Measurements from ENCODE around the gene PDIA5.

PDIA5 gene

DNA sequence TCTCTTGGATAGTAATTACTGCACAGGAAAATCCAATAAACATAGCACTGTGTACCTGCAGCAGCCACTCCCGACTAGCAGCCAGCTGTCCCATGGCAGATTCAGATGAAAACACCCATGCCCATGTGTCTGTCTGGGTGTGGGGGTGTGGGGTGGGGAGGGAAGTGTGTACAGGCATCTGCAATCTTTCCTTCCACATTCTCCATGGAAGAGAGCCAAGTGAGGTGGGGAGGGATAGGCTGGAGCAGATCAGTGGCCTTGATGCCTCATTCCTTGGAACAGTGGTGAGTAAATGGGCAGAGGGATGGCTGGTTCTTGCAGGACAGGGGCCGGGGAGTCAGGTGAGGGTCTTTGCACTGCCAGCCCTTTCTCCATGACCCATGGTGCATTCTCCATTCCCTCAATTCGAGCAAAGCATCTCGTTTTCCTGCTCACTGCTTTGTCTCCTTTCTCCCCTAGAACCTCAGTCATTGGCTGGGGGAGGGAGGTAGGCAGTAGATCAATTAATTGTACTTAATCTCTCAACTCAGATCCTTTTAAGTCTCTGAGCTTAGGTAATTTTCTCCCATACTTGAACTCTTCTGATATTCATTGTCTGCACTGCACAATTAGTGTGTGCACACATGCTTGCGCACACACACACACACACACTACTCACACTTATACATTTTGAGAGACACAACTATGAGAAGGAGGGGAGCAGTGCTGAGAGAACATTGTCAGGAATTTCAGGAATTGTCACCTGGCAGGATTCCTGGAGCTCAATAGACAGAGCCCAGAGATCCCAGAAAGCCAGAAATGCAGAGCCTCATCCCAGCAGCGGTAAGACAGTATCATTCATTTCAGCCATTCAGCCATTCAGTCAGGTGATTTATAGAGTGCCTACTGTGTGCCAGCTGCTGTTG, 31.9 kb downstream of the PDIA5 start:
- H3K4me3 ChIP-seq: no peak overlapping the region
- no peak for DNase-seq (ENCODE audit: low spot score)
- TF ChIP-seq, protein P1, sequence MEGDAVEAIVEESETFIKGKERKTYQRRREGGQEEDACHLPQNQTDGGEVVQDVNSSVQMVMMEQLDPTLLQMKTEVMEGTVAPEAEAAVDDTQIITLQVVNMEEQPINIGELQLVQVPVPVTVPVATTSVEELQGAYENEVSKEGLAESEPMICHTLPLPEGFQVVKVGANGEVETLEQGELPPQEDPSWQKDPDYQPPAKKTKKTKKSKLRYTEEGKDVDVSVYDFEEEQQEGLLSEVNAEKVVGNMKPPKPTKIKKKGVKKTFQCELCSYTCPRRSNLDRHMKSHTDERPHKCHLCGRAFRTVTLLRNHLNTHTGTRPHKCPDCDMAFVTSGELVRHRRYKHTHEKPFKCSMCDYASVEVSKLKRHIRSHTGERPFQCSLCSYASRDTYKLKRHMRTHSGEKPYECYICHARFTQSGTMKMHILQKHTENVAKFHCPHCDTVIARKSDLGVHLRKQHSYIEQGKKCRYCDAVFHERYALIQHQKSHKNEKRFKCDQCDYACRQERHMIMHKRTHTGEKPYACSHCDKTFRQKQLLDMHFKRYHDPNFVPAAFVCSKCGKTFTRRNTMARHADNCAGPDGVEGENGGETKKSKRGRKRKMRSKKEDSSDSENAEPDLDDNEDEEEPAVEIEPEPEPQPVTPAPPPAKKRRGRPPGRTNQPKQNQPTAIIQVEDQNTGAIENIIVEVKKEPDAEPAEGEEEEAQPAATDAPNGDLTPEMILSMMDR (IDR thresholded peaks at IDR 0.05): no peak
- no peak overlapping the region for H3K27ac ChIP-seq

DNA sequence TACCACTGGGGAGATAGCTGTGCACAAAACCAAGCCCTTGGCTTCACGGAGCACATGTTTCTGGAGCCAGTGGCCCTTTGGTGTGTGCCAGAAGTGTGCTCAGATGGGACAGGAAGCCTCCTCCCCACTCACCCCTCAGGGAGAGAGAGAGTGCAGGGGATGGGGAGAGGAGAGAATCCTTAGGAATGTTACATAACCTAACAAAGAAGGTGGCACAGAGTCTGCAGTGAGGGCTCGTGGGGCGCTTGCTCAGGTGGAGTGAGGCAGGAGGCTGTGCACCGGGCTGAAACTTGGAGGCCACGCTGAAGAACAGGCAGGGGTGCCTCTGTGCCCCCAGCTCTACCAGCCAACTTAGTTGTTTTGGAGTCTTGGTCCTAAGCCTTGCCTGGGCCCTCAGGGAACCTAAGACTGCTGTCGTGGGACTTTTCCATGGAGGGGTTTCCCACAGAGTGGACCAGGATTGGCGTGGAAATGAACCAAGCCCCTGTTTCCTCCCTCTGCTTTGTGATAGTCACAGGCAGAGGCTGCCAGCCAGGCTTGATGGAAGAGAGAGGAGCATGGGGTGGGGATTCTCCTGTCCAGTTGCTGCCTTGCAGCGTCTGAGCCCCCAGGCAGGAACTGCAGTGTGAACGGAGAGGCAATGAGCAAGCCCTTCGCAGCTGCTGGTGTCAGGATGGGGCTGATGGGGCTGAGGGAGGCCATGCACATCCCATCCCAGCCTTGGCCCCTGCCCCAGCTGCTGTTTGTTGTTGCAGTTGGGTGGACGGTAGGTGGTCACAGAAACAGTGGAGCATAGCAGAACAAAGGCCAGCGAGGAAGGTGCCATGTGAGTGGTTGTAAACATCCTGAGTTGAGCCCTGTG, 32.7 kb downstream of the PDIA5 start:
- Histone ChIP-seq H3K27ac (no peak overlapping the region), H3K4me3 (no peak overlapping the region)
- no peak for DNase-seq (ENCODE audit: low spot score)
- TF ChIP-seq, protein P1 (IDR thresholded peaks at IDR 0.05): no peak

DNA sequence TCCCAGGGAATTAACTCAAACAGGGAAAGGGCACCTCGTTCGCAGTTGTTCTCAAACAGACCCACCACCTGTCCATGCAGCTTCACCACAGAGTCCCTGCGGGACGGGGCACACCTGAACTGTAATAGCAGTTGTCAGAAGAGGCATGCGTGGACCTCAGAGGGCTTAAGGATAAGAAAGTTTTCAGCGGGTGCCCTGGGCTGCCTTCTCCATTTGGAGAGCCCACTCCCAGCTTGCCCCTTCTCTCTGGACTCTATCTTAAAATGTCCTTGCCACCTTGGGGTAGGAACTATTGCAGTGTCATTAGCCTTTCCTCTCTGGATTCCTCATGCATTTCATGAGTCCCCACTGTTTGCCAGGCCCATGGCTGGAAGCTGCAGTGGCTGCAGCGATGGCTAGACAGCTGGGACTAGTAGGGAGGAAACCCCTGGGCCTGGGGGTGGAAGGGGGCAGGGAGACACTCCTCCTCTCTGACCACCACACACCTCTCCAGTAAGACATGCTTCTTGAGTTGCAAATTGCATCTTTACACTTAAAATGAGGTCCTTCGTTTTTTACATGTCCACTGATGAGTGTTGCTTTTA, 33.5 kb downstream of the PDIA5 start:
- TF ChIP-seq, protein P1 (IDR thresholded peaks at IDR 0.05): no peak
- no peak overlapping the region for H3K27ac ChIP-seq
- no peak overlapping the region for H3K4me3 ChIP-seq
- DNase-seq (ENCODE audit: low spot score): no peak

DNA sequence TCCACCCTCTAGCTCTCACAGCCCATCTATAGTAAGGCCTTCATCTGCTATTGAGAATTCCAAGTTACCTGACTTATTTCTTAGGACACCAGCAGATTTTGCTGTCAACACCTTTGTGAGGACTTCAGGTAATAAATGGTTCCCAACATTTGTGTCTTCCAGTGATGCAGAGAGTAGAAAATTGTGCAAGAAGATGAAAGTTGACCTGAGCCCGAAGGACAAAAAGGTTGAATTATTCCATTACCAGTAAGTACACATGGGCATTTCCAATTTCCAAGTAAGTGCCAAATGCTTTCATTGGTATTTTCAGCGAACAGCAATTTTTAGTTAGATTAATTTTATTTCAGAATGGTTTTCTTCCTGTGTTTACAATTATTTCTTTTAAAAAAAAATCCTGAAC, 35.4 kb downstream of the PDIA5 start:
- TF ChIP-seq, protein P1 (IDR thresholded peaks at IDR 0.05): no peak
- H3K27ac ChIP-seq: no peak overlapping the region
- H3K4me3 ChIP-seq: no peak overlapping the region
- DNase-seq (ENCODE audit: low spot score): no peak

DNA sequence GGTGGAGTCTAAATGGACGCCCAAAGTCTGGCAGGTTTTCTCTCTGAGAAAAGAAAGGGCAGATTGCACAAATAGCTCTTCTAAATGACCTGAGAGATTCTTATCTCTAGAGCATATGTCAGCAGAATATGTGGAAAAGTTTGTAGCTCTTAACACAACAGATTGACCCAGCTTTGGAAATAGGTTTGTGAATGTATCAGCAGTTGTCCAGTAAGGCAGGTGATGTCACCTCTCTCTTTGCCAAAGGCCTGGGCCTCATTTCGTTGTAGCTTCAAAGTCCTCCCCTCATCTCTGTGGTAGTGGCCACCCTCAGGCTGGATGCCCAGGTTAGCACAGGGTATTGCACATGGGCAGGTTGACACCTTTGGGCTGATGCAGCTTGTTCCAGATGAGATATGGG, 36.0 kb downstream of the PDIA5 start:
- TF ChIP-seq, protein P1 (IDR thresholded peaks at IDR 0.05): no peak
- Histone ChIP-seq H3K4me3 (no peak overlapping the region), H3K27ac (no peak overlapping the region)
- no peak for DNase-seq (ENCODE audit: low spot score)

DNA sequence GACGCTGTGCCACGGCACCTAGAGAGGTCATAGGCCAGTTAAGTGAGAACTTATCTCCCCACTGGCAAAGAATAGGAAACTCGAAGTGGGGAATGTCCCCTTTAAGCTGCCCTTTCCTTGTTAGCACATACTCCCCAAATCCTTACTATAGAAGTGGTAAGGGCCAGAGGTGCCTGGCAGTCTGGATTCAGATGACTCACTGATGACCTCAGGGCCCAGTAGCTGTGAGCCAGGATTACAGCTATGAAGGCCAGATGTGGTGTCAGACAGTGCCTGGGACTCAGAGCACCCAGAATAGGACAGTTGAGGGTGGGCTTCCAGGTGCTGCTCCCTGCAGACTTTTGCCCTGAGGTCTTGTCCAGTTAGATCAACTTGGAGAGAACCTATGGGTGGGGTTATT, 37.7 kb downstream of the PDIA5 start:
- TF ChIP-seq, protein P1 (IDR thresholded peaks at IDR 0.05): no peak
- no peak for DNase-seq (ENCODE audit: low spot score)
- Histone ChIP-seq H3K4me3 (no peak overlapping the region), H3K27ac (no peak overlapping the region)

Data from coronary artery (tissue), 2 donors.